ENCODE data around the gene IP6K1. TPM values are rescaled to one million over a fixed set of nuclear protein-coding genes. Genes with fewer than 3 reads are reported as not detected.

The IP6K1 gene
- total RNA-seq, 1 experiment from 2014 or later, result 30.6 TPM

GRCh38 chr3:49799105-49799504 is 12.8 kb upstream of the IP6K1 start:
- no peaks in the 10 kb centered on the region for H3K9me3 ChIP-seq (ENCODE audit: control insufficient read depth in 1 of 2, insufficient read depth in 1 of 2, low read depth in 1 of 2, low read length in 2 of 2)
- H3K9me2 ChIP-seq (ENCODE audit: insufficient read depth), result no peaks in the 10 kb centered on the region
- intact Hi-C loops (cut with micrococcal nuclease), result no loop called here
- H3K27me3 ChIP-seq (ENCODE audit: insufficient read depth, low read length), result no peaks in the 10 kb centered on the region
- no TSS peak for BruUV-seq (replicated peaks)
- peaks cover 5 to 31% of the 10 kb centered on the region in 2 experiments; a peak in 3 of 4 replicates for H3K4me1 ChIP-seq (ENCODE audit: control insufficient read depth in 1 of 2, insufficient read depth in 2 of 2, low read length in 2 of 2)
- H3K4me3 ChIP-seq (replicated peaks in 1 of 2; ENCODE audit: low read depth in 1 of 2, low read length in 2 of 2), result no peak overlapping the region
- ChIA-PET RAD21 (ENCODE audit: low non-redundant PET in 1 of 2, low total read pairs in 2 of 2, uncharacterized antibody in 2 of 2, unreplicated experiment in 2 of 2) (interaction anchor here in 1 of 2 experiments (0.6 kb wide), 1 partner anchor 108 kb away, joined by 4 read pairs; no protein-coding TSS in a partner anchor), CTCF (interaction anchor here (1.2 kb wide), 1 partner anchor 259 kb away, joined by 3 read pairs; no protein-coding TSS in a partner anchor), POLR2A (no interaction called here)
- no peaks in the 10 kb centered on the region for H3K36me3 ChIP-seq (ENCODE audit: control insufficient read depth in 1 of 2, insufficient read depth in 2 of 2, low read length in 2 of 2)
- ATAC-seq, result no peak
- H3K4me2 ChIP-seq (ENCODE audit: low read length), result peak overlapping the region; percentile 56
- no peak for DNase-seq (ENCODE audit: low read depth, low spot score)
- H2AFZ ChIP-seq (ENCODE audit: low read depth, low read length, poor library complexity, severe bottlenecking), result no peak overlapping the region
- no peaks in the 10 kb centered on the region for H4K20me1 ChIP-seq (ENCODE audit: insufficient read depth)
- no peak overlapping the region for H3K9ac ChIP-seq (ENCODE audit: low read length)
- H3K79me2 ChIP-seq (ENCODE audit: insufficient read depth, low read length), result no peaks in the 10 kb centered on the region
- TF ChIP-seq FOSL1 (IDR thresholded peaks at IDR 0.05; ENCODE audit: low read depth) (no peak), ELF1 (IDR thresholded peaks at IDR 0.05; ENCODE audit: borderline replicate concordance, low read depth) (no peak), ZNF274 (IDR thresholded peaks at IDR 0.05; ENCODE audit: low read depth, low read length) (no peak), ZBTB33 (IDR thresholded peaks at IDR 0.05; ENCODE audit: extremely low read depth, insufficient replicate concordance, low read length) (no peak), JUND (IDR thresholded peaks at IDR 0.05) (no peak), POLR2A (IDR thresholded peaks at IDR 0.05; ENCODE audit: borderline replicate concordance, extremely low read depth, insufficient read depth, insufficient read length) (no peak), EGR1 (IDR thresholded peaks at IDR 0.05; ENCODE audit: low read depth) (no peak), ATF3 (IDR thresholded peaks at IDR 0.05) (no peak), CTCF (IDR thresholded peaks at IDR 0.05 in 2 of 3, conservative IDR thresholded peaks at IDR 0.05 in 1 of 3; ENCODE audit: borderline replicate concordance in 1 of 3, insufficient read depth in 1 of 3, low read depth in 2 of 3, low read length in 2 of 3) (no peak)
- no peak overlapping the region for H3K27ac ChIP-seq (ENCODE audit: low read depth, low read length)
